Stimulated activated CD4-positive, alpha-beta T cell treated with anti-CD3 and anti-CD28 coated beads, Interleukin-1b, Interleukin-23, amount 100 ng/mL, for 1 hour (primary cell): ENCODE data around the gene MTRFR.
"Not testable (repeated sequence)": the region's sequence is repeated elsewhere in the genome, so short reads cannot be mapped to it uniquely, and the experiment has no call there.

Source experiments
- DNase-seq, 2 donors: peaks; one replicate each; pipeline ENCODE4 v3.0.0-alpha.2; 2020; ENCODE audit warnings: low read depth in 2 of 2

MTRFR gene

GRCh38 chr12:123232807-123233504, at the start of gene MTRFR, which contains the start of gene MPHOSPH9:
Gene MTRFR (plus strand): TSS chr12:123233436. CDS start chr12:123253675, 20,239 bp downstream.
Gene MPHOSPH9 (minus strand): TSS chr12:123233141. CDS start chr12:123230364, 2,777 bp downstream.
- peak; percentile 89 to 98 for DNase-seq

DNA sequence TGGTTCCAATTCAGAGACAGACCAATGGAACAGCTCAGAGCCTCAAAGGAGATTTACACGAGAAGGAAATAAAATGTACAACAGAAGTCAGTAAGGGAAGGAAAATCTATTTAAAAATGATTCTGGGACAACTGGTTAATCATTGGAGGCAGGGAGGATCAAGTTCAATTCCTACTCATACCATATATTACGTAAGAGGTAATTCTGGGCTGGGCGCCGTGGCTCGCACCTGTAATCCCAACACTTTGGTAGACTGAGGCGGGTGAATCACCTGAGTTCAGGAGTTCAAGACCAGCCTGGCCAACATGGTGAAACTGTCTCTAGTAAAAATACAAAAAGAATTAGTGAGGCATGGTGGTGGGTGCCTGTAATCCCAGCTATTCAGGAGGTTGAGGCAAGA, 45.6 kb upstream of the MTRFR start:
- DNase-seq = no peak

DNA sequence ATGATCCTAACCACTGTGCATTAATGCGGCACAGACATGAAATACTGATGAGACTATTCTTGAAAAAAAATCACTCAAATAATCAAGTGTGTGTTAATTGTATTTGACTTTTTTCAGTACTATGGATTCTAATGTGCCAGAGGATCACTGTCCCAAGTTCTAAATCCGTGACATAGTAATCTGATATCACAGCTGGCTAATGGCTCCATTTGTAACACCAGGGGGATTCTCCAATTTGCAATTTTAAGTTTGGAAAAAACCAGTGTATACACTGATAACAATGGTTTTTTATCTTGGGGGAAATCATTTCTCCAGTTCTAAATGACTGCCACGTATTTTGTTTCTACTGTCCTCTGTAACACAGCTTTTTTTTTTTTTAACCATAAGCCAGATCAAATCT, 33.3 kb upstream of the MTRFR start:
- DNase-seq = no peak

DNA sequence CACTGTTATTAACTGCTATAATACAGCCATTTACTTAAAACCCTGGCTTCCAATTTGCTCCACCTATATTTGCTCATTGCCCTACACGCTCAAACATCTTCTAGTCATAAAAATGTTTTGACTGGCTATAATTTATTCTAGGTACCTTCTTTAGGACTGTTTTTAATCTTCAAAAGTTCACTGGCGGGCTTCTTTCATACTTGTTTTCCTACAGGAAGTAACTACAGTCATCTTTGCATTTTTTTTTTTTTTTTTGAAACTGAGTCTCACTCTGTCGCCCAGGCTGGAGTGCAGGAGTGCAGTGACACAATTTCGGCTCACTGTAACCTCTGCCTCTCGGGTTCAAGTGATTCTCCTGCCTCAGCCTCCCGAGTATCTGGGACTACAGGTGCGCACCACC, 32.8 kb upstream of the MTRFR start:
- no peak for DNase-seq

DNA sequence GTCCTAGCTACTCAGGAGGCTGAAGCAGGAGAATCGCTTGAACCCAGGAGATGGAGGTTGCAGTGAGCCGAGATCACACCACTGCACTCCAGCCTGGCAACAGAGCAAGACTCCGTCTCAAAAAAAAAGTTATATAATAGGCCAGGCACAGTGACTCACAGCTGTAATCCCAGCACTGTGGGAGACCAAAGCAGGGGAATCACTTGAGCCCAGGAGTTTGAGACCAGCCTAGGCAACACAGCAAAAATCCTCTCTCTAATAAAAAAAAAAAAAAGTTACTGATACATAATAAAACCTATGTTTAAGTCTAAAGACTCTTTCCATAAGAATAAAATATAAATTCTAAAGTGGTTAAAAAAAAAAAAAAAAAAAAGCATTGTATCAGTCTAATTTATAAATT, 26.4 kb upstream of the MTRFR start:
- not testable (repeated sequence) for DNase-seq

DNA sequence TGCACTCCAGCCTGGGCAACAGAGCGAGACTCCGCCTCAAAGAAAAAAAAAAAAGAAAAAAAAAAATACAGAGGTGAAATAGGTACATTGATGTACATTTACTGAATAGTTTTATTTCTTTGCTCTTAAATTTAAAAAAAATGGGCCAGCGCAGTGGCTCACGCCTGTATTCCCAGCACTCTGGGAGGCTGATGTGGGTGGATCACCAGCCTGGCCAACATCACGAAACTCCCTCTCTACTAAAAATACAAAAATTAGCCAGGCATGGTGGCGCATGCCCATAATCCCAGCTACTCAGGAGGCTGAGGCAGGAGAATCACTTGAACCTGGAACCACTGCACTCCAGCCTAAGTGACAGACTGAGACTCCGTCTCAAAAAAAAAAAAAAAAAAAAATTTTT, 25.4 kb upstream of the MTRFR start:
- not testable (repeated sequence) for DNase-seq

GRCh38 chr12:123223241-123223668, 10.0 kb upstream of the MTRFR start:
- DNase-seq = no peak

DNA sequence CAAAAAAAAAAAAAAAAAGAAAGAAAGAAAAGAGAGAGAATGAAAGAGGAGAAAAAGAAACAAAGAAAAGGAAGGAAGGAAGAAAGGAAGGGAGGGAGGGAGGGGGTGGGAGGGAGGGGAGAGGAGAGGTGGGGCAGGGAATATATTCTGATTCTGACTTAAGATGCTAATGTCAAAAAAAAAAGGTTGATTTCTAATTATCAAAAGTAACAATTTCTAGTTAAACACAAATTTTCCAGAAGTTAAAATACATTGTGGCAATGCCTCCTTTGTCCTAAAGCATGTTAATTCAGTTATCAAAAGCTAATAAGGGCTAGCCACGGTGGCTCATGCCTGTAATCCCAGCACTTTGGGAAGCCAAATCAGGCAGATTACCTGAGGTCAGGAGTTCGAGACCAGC, 7.8 kb upstream of the MTRFR start:
- no peak for DNase-seq

DNA sequence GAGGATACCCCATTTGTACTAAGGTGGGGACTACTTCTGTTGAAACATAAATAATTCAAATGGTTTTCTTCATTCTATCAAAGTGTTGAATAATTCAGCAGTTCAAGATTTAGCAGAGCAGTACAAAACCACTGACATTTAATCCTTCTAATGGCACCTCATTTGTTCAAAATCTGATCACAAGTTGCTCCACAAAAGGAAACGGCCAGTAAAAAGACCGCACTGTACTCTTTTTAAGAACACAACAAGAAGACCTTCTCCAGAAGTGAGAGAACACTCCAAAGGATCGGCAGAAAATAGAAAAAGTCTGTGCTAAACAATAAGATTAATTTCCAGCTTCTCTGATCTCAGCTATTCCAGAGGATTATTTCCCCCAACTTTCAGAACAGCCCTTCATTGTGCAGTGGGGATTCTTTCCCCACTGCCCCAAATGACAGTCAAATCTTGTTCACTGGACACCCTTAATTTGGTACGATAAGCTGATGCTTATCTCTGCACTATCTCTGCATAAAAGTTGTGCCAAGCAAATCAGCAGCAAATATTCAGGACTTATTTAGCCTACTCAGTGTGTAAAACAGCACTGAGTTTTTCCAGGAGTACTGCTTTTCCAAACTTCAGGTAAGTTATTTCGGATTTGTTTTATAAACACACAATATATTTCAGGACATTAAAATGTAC, 5.5 kb upstream of the MTRFR start:
- DNase-seq = no peak

- DNase-seq = no peak
These were observed 4.2 kb upstream of the MTRFR start for GRCh38 chr12:123229051-123229450.

GRCh38 chr12:123231931-123232330, 1.3 kb upstream of the MTRFR start:
- no peak for DNase-seq

DNA sequence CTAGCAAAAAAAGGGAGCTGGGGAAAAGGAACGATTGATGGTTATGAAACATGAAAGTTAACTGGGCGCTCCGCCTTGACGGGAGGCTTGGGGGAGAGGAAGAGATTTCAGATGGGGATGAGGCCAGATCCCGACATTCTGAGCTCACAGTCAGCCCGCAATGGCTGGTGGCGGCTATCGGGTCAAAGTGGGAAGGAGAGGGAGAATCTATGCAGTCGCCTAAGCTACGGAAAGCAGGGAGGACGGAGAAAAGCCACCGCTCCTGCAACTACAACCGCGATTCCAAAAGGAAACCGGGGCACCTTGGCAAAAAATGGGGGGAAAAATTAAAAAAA, 797 bp upstream of the MTRFR start:
- no peak for DNase-seq

- no peak for DNase-seq
These were observed 471 bp downstream of the MTRFR start for GRCh38 chr12:123233505-123234308.

DNA sequence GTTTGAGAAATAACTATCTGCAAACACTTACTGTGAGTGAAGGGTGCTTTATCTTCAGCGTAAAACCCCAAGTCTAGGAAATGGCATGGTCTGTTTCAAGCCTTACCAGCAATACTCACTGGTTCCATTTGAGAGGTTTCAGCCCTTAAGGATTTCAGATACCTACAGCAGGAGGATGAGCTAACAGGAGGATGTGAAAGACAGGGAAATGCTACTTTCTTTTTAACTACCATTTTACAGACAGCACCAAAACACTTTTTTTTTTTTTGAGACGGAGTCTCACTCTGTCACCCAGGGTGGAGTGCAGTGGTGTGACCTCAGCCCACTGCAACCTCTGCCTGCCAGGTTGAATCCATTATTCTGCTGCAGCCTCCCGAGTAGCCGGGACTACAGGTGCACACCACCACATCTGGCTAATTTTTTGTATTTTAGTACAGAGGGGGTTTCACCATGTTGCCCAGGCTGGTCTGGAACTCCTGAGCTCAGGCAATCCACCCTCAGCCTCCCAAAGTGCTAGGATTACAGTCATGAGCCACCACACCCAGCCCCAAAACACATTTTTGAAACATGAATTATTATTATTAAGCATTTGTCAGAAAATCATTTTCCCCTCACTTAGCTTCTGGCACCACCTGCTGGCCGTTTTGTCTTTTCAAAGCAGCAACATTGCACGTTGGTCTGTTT, 4.6 kb downstream of the MTRFR start:
- peak; percentile 25 to 64 for DNase-seq

GRCh38 chr12:123238330-123238682, 5.1 kb downstream of the MTRFR start:
- no peak for DNase-seq

- DNase-seq = no peak
These were observed 5.7 kb downstream of the MTRFR start for GRCh38 chr12:123238961-123239360.

GRCh38 chr12:123242116-123242904, 9.1 kb downstream of the MTRFR start:
- no peak for DNase-seq

DNA sequence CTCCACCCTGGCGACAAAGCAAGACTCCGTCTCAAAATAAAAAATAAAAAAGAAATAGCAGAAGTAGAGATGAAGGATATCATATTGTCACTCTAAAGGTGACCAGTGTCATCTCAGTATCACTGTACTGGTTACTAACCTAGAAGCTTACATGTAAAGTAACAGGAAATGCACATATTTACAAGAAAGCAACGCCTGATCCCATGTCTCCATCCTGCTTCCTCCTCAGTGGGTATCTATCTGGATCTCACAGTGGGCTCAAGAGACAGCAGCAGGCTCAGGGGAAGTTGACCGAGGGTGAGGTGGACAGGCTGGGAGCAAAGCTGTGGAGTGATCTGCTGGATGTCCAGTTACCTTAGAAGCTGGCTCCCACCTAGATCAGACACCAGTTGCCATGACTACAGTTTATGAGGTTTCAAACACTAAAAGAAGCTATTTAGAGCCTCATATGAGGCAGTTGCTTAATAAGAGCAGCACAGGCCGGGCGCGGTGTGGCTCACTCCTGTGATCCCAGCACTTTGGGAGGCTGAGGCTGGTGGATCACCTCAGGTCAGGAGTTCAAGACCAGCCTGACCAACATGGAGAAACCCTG, 10.5 kb downstream of the MTRFR start:
- DNase-seq = no peak

- DNase-seq = no peak
These were observed 12.4 kb downstream of the MTRFR start for GRCh38 chr12:123245678-123246077.

GRCh38 chr12:123248129-123248528, 14.9 kb downstream of the MTRFR start:
- not testable (repeated sequence) for DNase-seq
